Measurements from ENCODE around the gene ARHGEF16. TPM values are rescaled to one million over a fixed set of nuclear protein-coding genes. Genes with fewer than 3 reads are reported as not detected.

The ARHGEF16 gene
- total RNA-seq, 1 experiment from 2014 or later: 25.1 TPM

- H3K4me2 ChIP-seq: no peak overlapping the region
Observed at GRCh38 chr1:3469849-3470649, 15.6 kb downstream of the ARHGEF16 start.

GRCh38 chr1:3470650-3471355 is 16.3 kb downstream of the ARHGEF16 start:
- TF ChIP-seq CTCF (conservative IDR thresholded peaks at IDR 0.05): no peak
- TF ChIP-seq EZH2 (IDR thresholded peaks at IDR 0.05; ENCODE audit: low read depth): no peak
- CTCF ChIA-PET: interaction anchor here (0.6 to 1.1 kb wide), 2 partner anchors 14 to 18 kb away, joined by 5 to 6 read pairs; no protein-coding TSS in a partner anchor
- Histone ChIP-seq H3K9me2 (ENCODE audit: insufficient read depth) (no peaks in the 10 kb centered on the region), H4K20me1 (ENCODE audit: insufficient read depth) (no peaks in the 10 kb centered on the region; the same call in 1 of the 2 replicates), H3K27me3 (ENCODE audit: insufficient read depth, low read depth) (no peaks in the 10 kb centered on the region), H3K27ac (no peak overlapping the region), H3K4me3 (no peak overlapping the region), H3K4me1 (replicated peaks; ENCODE audit: insufficient read depth) (no peaks in the 10 kb centered on the region), H3K36me3 (ENCODE audit: low read depth) (no peaks in the 10 kb centered on the region), H3K79me2 (ENCODE audit: low read depth) (no peaks in the 10 kb centered on the region), H3K9me3 (ENCODE audit: insufficient read depth, low read depth) (no peaks in the 10 kb centered on the region), H3F3A (ENCODE audit: insufficient read depth, low read depth) (peaks cover 7% of the 10 kb centered on the region; the same call in 1 of the 2 replicates), H2AFZ (no peak overlapping the region), H3K4me2 (no peak overlapping the region)
- no peak for DNase-seq
- POLR2A ChIA-PET (ENCODE audit: unreplicated experiment): no interaction called here
- intact Hi-C loops (cut with micrococcal nuclease; ENCODE audit: unreplicated experiment): no loop called here
- BruUV-seq (replicated peaks): no TSS peak

More at GRCh38 chr1:3469849-3470649, 15.6 kb downstream of the ARHGEF16 start:
- no peaks in the 10 kb centered on the region for H3K4me1 ChIP-seq (replicated peaks; ENCODE audit: insufficient read depth)
- no peak for DNase-seq
- ChIA-PET CTCF (no interaction called here), POLR2A (ENCODE audit: unreplicated experiment) (no interaction called here)
- no peaks in the 10 kb centered on the region for H3K9me2 ChIP-seq (ENCODE audit: insufficient read depth)
- peaks cover 7% of the 10 kb centered on the region; the same call in 1 of the 2 replicates for H3F3A ChIP-seq (ENCODE audit: insufficient read depth, low read depth)
- no peak overlapping the region for H2AFZ ChIP-seq
- no peaks in the 10 kb centered on the region for H3K27me3 ChIP-seq (ENCODE audit: insufficient read depth, low read depth)
- intact Hi-C loops (cut with micrococcal nuclease; ENCODE audit: unreplicated experiment): no loop called here
- H3K27ac ChIP-seq: no peak overlapping the region
- no peaks in the 10 kb centered on the region for H3K9me3 ChIP-seq (ENCODE audit: insufficient read depth, low read depth)
- no peaks in the 10 kb centered on the region for H3K79me2 ChIP-seq (ENCODE audit: low read depth)
- no TSS peak for BruUV-seq (replicated peaks)
- no peaks in the 10 kb centered on the region; the same call in 1 of the 2 replicates for H4K20me1 ChIP-seq (ENCODE audit: insufficient read depth)
- no peaks in the 10 kb centered on the region for H3K36me3 ChIP-seq (ENCODE audit: low read depth)
- no peak for TF ChIP-seq CTCF (conservative IDR thresholded peaks at IDR 0.05)
- H3K4me3 ChIP-seq: no peak overlapping the region

GRCh38 chr1:3471356-3472087 is 17.1 kb downstream of the ARHGEF16 start:
- Histone ChIP-seq H3K4me3 (no peak overlapping the region), H3K4me1 (replicated peaks; ENCODE audit: insufficient read depth) (no peaks in the 10 kb centered on the region), H3K79me2 (ENCODE audit: low read depth) (no peaks in the 10 kb centered on the region), H3K27me3 (ENCODE audit: insufficient read depth, low read depth) (no peaks in the 10 kb centered on the region), H2AFZ (no peak overlapping the region), H4K20me1 (ENCODE audit: insufficient read depth) (no peaks in the 10 kb centered on the region; the same call in 1 of the 2 replicates), H3K9me3 (ENCODE audit: insufficient read depth, low read depth) (no peaks in the 10 kb centered on the region), H3K36me3 (ENCODE audit: low read depth) (no peaks in the 10 kb centered on the region), H3K9me2 (ENCODE audit: insufficient read depth) (no peaks in the 10 kb centered on the region), H3F3A (ENCODE audit: insufficient read depth, low read depth) (peaks cover 7% of the 10 kb centered on the region; the same call in 1 of the 2 replicates), H3K4me2 (no peak overlapping the region), H3K27ac (no peak overlapping the region)
- BruUV-seq (replicated peaks): no TSS peak
- TF ChIP-seq CTCF (conservative IDR thresholded peaks at IDR 0.05) (no peak), EZH2 (IDR thresholded peaks at IDR 0.05; ENCODE audit: low read depth) (no peak)
- DNase-seq: no peak
- intact Hi-C loops (cut with micrococcal nuclease; ENCODE audit: unreplicated experiment): no loop called here
- ChIA-PET POLR2A (ENCODE audit: unreplicated experiment) (no interaction called here), CTCF (interaction anchor here (0.6 to 1.1 kb wide), 2 partner anchors 14 to 18 kb away, joined by 5 to 6 read pairs; no protein-coding TSS in a partner anchor)

All from PC-9 (cell line).